Measurements from ENCODE around the gene CST1.
A peak's percentile ranks its signal among the peaks of the same experiment; 100 is the strongest.
"Not testable (repeated sequence)": the region's sequence is repeated elsewhere in the genome, so short reads cannot be mapped to it uniquely, and the experiment has no call there.

Gene CST1, protein sequence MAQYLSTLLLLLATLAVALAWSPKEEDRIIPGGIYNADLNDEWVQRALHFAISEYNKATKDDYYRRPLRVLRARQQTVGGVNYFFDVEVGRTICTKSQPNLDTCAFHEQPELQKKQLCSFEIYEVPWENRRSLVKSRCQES

DNA sequence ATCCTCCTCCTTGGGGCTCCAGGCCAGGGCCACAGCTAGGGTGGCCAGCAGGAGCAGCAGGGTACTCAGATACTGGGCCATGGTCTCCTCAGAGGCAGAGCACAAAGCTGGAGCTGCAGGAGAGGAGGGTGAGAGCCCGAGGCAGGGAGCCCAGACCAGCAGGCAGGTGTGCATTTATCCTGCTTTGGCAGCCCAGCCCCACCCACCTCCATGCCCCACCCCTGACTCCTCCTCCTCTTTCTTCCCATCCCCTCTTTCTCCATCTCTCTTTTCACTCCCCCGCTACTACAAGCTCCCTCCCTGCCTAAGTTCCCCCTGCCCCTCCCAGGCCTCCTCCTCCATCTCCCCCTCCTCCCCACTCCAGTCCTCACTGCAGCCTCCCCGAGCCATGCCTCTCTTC, at the start of gene CST1:
Gene CST1 (minus strand): TSS at position 150 of the 400 bp plus-strand sequence. CDS start 69 bp downstream, at position 81.
- not testable (repeated sequence) for DNase-seq

DNA sequence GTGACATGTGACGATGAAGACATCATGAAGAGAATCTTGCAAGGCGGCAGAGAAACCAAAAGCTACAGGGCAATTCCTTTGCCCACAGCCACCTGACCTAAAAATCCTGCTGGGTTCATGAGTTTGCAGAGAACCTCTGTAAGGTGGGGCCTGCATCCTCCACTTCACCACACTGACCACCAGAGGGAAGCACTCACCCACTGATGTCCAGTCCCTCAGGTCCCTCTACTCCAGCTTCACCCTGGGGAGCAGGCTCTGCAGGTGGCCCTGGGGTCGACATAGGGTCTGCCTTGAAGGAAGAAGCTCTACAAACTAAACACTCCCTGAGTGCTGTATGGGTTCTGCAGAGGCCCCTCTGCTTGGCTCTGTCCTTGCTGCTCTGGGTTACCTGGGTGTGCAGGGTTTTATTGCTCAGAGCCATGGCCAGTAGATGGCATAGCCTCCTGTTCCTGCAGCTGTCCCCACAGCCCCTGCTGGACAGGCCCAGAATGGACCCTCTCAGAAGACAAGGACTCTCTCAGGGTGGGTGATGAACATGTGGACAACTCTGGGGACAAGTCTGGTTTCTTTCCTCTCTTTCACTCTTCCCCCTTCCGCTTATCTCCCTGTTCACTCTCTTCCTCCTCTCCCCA, 48.6 kb upstream of the CST1 start:
- peak; percentile 30 for DNase-seq

DNA sequence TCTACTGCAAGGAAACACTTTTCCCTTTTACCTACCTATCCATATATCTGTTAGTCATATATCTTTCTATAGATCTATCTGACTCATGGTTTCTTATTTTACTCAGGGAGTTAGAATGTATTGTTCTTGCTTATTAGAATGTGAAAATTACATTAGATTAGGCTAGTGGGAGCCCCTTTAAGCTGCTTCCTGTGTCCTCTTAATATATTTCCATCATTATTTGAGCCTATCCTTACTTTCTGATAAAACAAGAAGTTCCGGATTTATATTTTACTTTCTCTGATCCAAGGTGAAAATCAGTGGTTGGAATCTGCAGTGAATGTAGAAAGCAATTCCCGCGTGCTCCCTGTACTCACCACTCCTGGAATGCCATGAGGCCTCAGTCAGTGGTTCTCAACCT, 44.8 kb upstream of the CST1 start:
- no peak for DNase-seq

DNA sequence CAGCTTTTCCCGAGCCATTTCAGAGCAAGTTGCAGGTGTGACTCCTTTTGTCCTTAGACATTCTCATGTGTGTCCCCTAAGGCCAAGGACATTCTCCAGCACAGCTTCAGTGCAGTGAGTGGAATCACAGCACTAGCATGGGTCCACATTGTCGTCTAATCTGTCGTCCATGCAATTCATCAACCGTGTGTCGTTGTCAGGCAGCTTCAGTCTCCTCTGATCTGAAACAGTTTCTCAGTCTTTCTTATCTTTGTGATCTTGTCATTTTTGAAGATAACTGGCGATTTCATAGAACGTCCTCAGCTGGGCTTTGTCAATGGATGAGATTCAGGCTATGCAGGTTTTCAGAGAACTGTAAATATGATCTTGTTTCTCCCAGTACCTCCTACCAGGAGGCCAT, 44.1 kb upstream of the CST1 start:
- DNase-seq: no peak

DNA sequence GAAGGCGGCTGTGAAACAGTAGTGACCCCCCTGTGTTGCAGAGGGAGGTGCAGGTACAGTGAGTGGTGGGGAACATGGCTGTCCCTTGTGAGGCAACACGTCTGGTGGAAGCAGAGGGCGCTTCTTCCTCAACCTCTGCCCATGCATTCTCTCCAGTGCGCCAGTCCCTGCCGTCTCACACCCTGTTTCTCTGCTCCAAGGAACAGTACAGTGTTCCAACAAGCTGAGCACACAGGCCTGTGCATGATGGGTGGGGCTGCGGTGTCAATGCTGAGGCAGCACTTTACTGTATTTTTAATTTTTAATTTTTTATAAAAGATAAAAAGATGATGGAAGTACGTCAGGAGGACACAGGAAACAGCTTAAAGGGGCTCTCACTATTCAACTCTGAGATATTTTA, 43.3 kb upstream of the CST1 start:
- no peak for DNase-seq

DNA sequence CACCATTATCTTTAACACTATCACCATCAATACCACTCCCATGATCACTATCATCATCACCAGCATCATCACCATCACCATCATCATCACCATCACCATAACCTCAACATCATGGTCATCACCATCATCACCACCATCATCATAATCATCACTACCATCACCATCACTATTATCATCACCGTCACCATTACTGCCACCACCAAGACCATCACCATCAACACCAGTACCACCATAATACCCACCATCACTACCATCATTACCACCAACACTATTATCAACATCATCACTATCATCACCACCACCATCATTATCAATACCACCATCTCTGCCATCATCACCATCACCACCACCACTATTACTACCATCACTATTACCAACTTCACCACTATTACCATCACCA, 32.7 kb upstream of the CST1 start:
- DNase-seq: no peak

DNA sequence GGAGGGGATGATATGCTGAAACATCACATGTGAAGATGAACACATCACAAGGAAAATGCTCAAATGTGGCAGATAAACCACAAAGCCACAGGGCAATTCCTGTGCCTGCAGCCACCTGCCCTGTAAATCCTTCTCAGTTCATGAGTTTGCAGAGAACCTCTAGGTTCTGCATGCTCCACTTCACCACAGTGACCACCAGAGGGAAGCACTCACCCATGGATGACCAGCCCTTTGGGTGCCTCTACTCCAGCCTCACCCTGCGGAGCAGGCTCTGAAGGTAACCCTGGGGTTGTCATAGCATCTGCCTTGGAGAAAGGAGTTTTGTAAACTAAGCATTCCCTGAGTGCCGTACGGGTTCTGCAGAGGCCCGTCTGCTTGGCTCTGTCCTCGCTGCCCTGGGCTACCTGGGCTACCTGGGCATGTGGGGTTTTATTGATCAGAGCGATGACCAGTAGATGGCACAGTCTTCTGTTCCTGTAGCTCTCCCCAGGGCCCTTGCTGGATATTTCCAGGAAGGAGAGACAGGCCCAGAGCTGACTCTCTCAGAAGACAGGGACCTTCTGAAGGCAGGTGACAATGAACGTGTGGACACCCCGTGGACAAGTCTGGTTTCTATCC, 31.7 kb upstream of the CST1 start:
- peak; percentile 23 for DNase-seq

DNA sequence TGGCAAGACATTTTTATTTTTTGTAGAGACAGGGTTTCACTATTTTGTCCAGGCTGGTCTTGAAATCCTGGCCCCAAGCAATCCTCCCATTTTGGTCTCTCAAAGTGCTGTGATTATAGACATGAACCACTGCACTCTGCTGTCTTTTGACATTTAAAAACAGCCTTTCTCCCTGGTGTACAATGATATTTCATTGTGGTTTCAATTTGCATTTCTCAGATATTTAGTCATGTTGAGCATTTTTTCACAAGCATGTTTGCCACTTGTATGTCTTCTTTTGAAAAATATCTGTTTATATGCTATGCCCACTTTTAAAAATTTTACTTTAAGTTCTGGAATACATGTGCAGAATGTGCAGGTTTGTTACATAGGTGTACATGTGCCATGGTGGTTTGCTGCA, 27.9 kb upstream of the CST1 start:
- DNase-seq: peak; percentile 13

DNA sequence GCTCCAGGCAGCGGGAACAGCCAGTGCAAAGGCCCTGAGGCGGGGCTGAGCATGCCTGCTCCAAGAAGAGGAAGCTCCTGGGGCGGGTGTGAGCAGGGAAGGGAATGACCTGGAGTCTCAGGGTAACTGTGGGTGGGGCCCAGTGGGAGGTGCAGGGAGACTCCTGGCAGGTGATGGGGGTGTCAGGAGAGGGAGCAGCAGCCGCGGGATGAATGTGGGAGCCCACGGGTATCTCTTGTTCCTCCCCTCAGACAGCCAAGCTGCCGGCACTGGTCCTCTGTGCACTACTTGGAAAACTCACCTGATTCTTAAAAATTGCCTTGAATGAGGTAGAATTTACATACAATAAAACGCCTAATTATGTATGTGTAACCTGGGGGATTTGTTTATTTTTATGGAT, 26.6 kb upstream of the CST1 start:
- not testable (repeated sequence) for DNase-seq

DNA sequence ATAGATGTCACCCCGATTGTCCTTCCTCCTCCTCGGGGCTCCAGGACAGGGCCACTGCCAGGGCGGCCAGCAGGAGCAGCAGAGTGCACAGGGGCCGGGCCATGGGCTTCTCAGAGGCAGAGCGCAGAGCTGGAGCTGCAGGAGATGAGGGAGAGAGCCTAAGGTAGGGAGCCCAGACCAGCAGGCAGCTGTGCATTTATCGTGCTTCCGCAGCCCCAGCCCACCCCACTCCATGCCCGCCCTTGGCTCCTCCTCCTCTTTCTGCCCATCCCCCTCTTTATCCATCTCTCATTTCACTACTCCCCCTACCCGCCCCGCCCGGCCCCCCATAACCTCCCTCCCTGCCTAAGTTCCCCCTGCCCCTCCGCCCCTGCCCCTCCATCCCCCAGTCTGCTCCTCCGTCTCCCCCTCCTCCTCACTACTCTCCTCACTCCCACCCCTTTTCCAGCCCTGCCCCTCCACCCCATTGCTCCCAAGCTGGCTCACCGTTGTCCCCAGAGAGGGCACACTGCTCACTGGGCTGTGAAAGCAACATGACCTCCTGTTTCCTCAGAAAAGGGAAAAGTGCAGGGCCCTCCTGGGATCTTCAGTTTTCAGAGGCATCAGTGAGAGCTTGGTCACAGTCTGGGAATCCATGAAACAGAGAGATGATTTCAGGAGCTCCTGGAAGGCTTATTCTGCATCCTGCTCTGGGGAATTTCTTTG, 25.5 kb upstream of the CST1 start:
- no peak for DNase-seq

DNA sequence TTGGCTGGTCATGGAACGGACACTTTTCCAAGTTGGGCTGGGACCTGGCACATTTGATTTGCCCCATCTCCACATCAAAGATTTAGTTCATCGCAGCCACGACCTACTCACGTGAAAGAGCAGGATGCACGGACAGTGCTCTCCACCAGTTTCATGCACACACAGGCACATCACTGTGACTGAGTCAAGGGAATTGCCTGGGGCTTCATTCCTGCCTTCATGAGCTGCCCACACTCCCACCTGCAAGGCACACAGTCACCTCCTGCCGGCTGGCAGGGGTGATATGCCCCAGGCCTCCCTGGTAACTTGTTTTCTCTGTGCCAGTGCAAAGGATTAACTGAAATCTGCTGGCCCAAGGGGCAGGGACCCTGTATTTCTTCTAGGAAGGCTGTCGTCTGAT, 23.3 kb upstream of the CST1 start:
- peak; percentile 6 for DNase-seq

DNA sequence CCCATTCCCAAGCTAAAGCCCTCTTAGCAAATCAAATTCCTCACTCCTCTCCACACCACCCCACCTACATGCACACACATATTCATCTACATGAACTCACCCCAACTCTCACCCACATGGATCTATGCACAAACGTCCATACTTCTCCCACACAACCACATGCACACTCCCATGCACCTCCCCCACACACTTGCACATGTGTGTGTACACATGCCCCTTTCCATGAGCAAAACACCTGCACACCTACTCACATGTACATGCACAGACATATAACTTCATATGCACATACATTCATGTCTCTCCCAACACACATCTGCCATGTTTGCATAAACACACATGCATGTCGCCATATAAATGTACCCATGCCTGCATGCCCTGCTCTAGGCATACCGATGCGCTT, 22.8 kb upstream of the CST1 start:
- DNase-seq: no peak

DNA sequence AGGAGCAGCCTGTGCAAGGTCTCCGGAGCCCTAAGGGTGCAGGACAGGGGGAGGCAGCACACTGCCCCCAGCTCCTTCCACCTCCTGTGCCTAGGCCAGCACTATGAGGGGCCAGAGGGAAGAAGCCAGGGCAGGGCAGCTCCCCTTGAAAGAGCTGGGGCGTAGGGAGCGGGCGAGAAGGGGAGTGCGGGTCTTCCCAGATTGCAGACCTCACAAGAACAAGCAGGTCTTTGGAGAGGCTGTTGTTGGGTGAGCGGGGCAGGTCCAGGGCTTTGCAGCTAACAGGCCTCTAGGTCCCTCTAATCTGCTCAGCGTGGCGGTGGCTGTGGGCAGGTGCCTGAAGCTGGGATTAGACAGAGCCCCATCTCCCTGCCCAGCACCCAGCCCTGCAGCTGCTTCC, 22.4 kb upstream of the CST1 start:
- DNase-seq: no peak

DNA sequence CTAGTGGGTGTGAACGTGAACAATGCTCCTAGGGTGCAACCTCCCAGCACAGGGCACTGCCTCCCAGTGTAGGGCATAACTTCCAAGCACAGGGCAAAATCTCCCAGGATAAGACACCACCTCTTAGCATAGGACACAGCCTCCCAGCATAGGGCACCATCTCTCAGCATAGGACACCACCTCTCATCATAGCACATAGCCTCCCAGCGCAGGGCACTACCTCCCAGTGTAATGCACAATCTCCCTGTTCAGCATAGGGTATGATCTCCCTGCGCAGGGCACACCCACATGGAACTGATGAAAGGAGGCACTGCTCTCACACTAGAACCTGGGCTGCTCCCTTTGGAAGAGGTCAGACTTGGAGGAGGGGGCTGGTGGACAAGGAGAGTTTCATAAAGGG, 21.3 kb upstream of the CST1 start:
- DNase-seq: no peak

DNA sequence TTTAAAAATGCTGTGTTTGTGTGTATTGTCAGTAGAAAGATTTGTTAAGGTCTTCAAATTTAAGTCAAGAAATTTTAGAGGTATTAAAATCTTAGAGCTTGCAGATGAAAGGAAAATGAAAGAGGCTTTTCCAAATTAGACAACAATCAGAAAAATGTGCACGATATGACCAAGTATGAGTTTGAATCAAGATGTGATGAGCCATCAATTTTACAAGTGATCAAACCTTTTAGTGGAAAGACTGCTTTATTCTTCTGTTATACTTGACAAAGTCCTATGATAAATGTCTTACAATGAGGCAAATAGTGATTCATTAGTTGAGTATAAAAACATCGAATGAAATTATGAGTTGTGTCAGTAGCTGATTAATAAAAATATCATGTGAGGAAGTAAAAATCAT, 19.6 kb upstream of the CST1 start:
- DNase-seq: no peak

DNA sequence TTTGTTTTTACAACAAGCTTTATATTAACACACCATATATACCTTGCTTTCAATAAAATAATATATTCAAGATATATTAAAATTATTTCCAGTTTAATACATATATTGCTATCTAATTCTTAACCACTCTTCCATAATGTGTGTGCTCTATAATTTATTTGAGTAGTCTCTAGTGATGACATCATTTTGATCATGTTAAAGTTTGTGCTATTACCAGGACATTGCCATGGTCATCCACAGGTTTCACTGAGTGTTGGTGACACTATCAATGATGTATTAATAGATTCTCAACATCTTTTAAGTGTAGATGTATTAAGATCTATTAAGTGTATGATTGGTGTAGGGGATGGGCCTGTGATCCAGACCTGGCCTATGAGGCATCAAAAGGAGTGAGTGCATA, 17.8 kb upstream of the CST1 start:
- not testable (repeated sequence) for DNase-seq

DNA sequence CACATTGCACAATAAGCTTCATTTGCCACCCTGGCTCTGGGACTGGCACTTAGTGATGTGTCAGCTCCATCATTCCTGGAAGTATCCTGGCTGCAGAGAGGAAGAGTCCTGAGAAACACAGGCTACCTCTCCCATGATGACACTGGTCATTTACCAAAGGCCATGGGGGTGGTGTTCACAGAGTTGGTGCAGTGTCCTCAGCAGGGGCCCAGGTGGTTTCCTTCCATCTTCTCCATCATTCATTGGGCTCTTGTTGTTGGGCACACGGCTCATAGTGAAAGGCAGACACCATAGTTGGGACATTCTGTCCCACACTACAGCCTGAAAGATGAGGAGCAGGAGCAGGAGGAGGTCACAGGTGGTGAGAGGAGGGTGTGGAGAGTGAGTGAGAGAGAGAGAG, 15.8 kb upstream of the CST1 start:
- no peak for DNase-seq

DNA sequence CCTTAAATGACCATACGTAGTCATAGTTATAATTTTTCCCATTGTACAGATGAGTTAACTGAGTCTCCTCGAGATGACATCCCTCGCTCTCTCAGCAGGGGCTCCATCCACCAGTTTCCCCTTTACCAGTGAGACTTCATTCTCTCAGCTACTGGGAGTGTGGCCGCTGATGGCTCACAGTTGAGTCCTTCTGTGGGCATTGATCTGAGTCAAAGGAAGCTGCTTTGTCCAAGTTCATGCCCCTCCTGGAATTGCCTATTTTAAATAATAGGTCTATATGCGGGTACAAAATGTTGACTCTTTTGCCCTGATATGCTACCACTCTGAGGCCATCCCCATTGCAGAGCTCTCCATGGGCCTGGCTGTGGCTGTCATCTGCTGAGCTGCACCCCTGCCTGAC, 14.8 kb upstream of the CST1 start:
- DNase-seq: no peak

DNA sequence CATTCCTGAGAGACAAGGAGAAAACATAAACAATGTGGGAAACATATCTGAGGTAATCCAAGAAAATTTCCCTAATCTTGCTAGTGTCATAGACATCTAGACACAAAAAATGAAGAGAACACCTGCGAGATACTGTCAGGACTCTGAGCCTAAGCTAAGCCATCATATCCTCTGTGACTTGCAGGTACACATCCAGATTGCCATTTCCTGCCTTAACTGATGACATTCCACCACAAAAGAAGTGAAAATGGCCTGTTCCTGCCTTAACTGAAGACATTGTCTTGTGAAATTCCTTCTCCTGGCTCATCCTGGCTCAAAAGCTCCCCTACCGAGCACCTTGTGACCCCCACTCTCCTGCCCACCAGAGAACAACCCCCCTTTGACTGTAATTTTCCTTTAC, 13.9 kb upstream of the CST1 start:
- DNase-seq: not testable (repeated sequence)

DNA sequence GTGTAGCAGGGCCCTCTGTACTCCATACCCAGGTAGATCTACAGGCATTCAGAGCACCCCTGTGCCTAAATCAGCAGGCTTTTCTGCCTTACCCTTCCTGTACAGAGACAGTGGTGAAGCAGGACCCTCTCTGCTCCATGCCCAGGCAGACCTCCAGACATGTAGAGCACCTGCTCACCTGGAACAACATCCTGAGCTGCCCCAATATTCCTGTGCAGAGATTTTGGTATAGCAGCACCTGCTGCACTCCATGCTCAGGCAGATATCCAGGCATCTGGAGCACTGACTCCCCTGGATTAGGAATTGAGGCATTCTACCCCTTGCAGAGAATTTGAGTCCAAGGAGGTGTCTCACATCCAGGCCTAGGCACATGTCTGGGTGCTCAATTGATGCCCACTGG, 12.6 kb upstream of the CST1 start:
- DNase-seq: no peak

DNA sequence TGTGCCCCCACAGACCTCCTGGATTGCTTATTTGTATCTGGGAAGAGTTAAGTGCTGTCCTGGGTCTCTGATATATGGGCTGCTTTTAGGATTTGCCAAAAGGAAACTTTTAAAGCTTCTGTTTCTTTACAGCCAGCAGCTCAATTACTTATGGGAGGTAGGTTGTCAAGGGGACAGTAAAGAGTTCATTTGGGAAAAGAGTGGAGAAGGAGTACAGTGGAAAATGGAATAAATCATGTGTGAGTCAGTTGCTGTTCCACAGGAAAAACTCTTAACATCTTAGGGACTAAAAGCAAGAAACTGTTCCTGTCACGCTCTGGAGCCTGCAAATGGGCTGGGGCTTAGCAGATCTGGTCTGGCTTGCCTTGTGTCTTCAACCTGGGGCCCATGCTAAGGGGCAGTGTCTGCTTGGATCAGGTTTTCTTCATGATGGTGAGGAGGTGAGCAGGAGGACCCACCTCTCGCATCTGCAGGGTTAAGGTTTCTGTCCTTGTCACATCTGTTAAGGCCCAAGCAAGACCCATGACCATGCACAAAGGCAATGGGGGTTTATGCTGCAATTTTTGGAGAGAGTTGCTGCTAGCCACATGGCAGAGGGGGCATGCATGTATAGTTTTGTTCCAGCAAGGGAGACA, 8.7 kb upstream of the CST1 start:
- no peak for DNase-seq

DNA sequence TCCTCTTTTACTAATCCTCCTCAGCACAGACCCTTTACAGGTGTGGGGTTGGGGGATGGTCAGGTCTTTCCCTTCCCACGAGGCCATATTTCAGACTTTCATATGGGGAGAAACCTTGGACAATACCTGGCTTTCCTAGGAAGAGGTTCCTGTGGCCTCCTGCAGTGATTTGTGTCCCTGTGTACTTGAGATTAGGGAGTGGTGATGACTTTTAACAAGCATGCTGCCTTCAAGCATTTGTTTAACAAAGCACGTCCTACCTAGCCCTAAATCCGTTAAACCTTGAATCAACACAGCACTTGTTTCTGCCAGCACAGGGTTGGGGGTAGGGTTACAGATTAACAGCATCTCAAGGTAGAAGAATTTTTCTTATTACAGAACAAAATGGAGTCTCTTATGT, 6.1 kb upstream of the CST1 start:
- not testable (repeated sequence) for DNase-seq

DNA sequence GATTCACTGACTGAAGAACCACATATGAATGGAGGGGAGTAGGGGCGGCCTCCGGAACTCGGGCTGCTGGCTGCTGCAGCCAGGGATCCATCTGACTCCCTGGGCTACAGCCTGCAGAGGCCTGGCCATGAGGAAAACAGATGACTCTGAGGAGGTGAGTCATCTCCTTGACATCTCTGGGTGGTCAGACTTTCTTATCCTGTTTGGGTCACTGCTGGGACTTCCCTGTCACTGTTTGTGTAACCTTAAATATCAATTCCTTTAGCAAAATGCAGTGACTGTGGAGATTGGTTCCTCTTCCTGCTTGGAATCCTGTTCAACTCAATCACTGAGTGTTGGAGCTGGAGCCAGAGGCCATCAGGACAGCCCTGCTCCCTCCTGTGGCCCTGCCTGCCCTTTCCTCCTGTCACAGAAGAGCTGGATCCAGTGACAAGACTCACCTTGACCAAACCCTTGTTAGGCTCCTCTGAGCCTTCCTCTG, 4.4 kb upstream of the CST1 start:
- DNase-seq: peak; percentile 66

DNA sequence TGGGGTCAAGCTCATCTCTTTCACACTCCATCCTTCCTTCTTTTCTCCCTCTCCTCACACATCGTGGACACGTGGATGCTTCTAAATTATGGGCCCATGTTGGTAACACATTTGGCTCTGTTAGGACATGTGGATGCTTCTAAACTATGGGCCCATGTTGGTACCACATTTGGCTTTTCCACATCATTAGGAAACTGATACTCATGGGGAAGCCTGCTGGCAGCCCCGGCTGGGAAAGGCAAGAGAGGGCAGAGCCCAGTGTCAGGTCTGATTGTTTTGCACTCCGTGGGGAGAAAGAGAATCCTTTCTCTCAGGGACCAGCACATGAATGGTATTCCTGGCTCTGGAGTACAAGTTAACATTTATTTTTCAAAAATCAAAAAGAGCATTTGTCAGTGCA, 4.0 kb upstream of the CST1 start:
- DNase-seq: no peak

Measured in EL (cell line).